GM10266 (cell line): ENCODE measurements around the gene KCNK4.

Experiments
- DNase-seq: peaks from one replicate; pipeline ENCODE4 v3.0.0; 2012; ENCODE audit errors: extremely low spot score
- CTCF ChIP-seq: IDR thresholded peaks from 2 replicates; pipeline ENCODE4 v1.5.1; 2012; ENCODE audit warnings: mild to moderate bottlenecking, low read depth; ENCODE audit not compliant: control insufficient read depth, insufficient read depth; ENCODE audit errors: missing control alignments

Gene KCNK4

GRCh38 chr11:64269540-64270220, 21.4 kb upstream of the KCNK4 start:
- TF ChIP-seq CTCF: no peak

GRCh38 chr11:64275031-64275800, 15.9 kb upstream of the KCNK4 start:
- TF ChIP-seq CTCF: no peak

More at GRCh38 chr11:64269540-64270220, 21.4 kb upstream of the KCNK4 start:
- DNase-seq: peak; percentile 92

GRCh38 chr11:64275841-64276240, 15.3 kb upstream of the KCNK4 start:
- TF ChIP-seq CTCF: no peak
- no peak for DNase-seq

More at GRCh38 chr11:64275031-64275800, 15.9 kb upstream of the KCNK4 start:
- no peak for DNase-seq

GRCh38 chr11:64276653-64277431, 14.3 kb upstream of the KCNK4 start:
- TF ChIP-seq CTCF: no peak

GRCh38 chr11:64278576-64279190, 12.4 kb upstream of the KCNK4 start:
- no peak for DNase-seq
- TF ChIP-seq CTCF: no peak

More at GRCh38 chr11:64276653-64277431, 14.3 kb upstream of the KCNK4 start:
- no peak for DNase-seq

GRCh38 chr11:64281957-64282770, 8.9 kb upstream of the KCNK4 start:
- no peak for TF ChIP-seq CTCF
- no peak for DNase-seq
